H1 (cell line): ENCODE results near the gene L1TD1. TPM values are rescaled to one million over a fixed set of nuclear protein-coding genes. Genes with fewer than 3 reads are reported as not detected.
"Not testable (repeated sequence)": the region's sequence is repeated elsewhere in the genome, so short reads cannot be mapped to it uniquely, and the experiment has no call there.

Source experiments
- CTCF ChIA-PET: fragments of 300-600 bp; sonication (Branson Sonifier 250); formaldehyde crosslinking; loops from one replicate; lab custom pipeline; 2021; ENCODE audit not compliant: partially characterized antibody; lab: Charles Lee
- POLR2A ChIA-PET: fragments of 300-600 bp; sonication (Branson Sonifier 250); formaldehyde crosslinking; loops from one replicate; lab custom pipeline; 2021; ENCODE audit warnings: inconsistent platforms; ENCODE audit not compliant: partially characterized antibody; lab: Charles Lee
- DNase-seq, 2 experiments: peaks; one replicate each; pipeline versions ENCODE4 v3.0.0 to v3.0.0-alpha.2; 2010 to 2022; ENCODE audit warnings: low spot score in 2 of 2, low read depth in 1 of 2, mixed read lengths in 1 of 2
- FAIRE-seq: peaks from 2 replicates; lab custom pipeline; 2011; peaks lifted over from hg19 to GRCh38; lab: Jason Lieb, UNC
- H2AFZ ChIP-seq: 2 replicates; pipeline ENCODE4 v1.8.1; 2012; ENCODE audit warnings: low read length, inconsistent platforms
- H2AK5ac ChIP-seq: 2 replicates; pipeline ENCODE4 v1.6.1; 2013; ENCODE audit warnings: low read depth, low read length
- H2BK120ac ChIP-seq: replicated peaks from 2 replicates; pipeline ENCODE3; 2013; ENCODE audit warnings: low read depth, low read length, inconsistent platforms
- H2BK12ac ChIP-seq: 2 replicates; pipeline ENCODE4 v1.6.1; 2013; ENCODE audit warnings: low read depth, low read length
- H2BK15ac ChIP-seq: 2 replicates; pipeline ENCODE4 v1.6.1; 2013; ENCODE audit warnings: low read length
- H2BK20ac ChIP-seq: 2 replicates; pipeline ENCODE4 v1.6.1; 2013; ENCODE audit warnings: low read length
- H2BK5ac ChIP-seq: 2 replicates; pipeline ENCODE4 v1.6.1; 2013; ENCODE audit warnings: low read depth, low read length
- H3K14ac ChIP-seq: 2 replicates; pipeline ENCODE4 v1.6.1; 2013; ENCODE audit warnings: inconsistent platforms; ENCODE audit not compliant: insufficient read length
- H3K18ac ChIP-seq: 2 replicates; pipeline ENCODE4 v1.6.1; 2013; ENCODE audit warnings: low read length; ENCODE audit errors: extremely low read depth
- H3K23ac ChIP-seq: 2 replicates; pipeline ENCODE4 v1.6.1; 2013; ENCODE audit warnings: inconsistent platforms; ENCODE audit not compliant: insufficient read length
- H3K23me2 ChIP-seq: 2 replicates; pipeline ENCODE4 v1.6.1; 2013; ENCODE audit warnings: low read depth, low read length
- H3K27ac ChIP-seq: 2 replicates; pipeline ENCODE4 v1.6.1; 2011; ENCODE audit warnings: low read depth, low read length, inconsistent platforms
- H3K27me3 ChIP-seq, 4 experiments: replicated peaks in 1 of 4; 1 replicate in 1 of 4; 2 replicates in 3 of 4; pipeline versions ENCODE4 v1.6.1 to v1.8.1; 2011 to 2013; ENCODE audit warnings: low read length in 3 of 4, mild to moderate bottlenecking in 3 of 4, inconsistent platforms in 2 of 4, mixed read lengths in 2 of 4, moderate library complexity in 1 of 4; ENCODE audit not compliant: control insufficient read depth in 3 of 4, insufficient read depth in 3 of 4; ENCODE audit errors: extremely low read depth in 1 of 4
- H3K36me3 ChIP-seq, 4 experiments: 2 replicates each; pipeline versions ENCODE4 v1.6.1 to v1.8.1; 2011 to 2013; ENCODE audit warnings: mild to moderate bottlenecking in 4 of 4, low read length in 3 of 4, moderate library complexity in 2 of 4, control low read depth in 1 of 4, inconsistent platforms in 1 of 4; ENCODE audit not compliant: insufficient read depth in 4 of 4, control insufficient read depth in 2 of 4
- H3K4ac ChIP-seq: replicated peaks from 2 replicates; pipeline ENCODE3; 2013; ENCODE audit warnings: low read length, low read depth, mixed read lengths, inconsistent platforms; ENCODE audit not compliant: insufficient read length
- H3K4me1 ChIP-seq, 4 experiments: replicated peaks in 1 of 4; 1 replicate in 1 of 4; 2 replicates in 3 of 4; pipeline versions ENCODE4 v1.6.1 to v1.8.1; 2011 to 2013; ENCODE audit warnings: low read length in 3 of 4, inconsistent platforms in 2 of 4, mixed read lengths in 1 of 4; ENCODE audit not compliant: insufficient read depth in 4 of 4, control insufficient read depth in 3 of 4
- H3K4me2 ChIP-seq, 2 experiments: 2 replicates each; pipeline versions ENCODE4 v1.6.1 to v1.8.1; 2011 to 2013; ENCODE audit warnings: low read depth in 2 of 2, low read length in 2 of 2, control low read depth in 1 of 2, inconsistent platforms in 1 of 2, mild to moderate bottlenecking in 1 of 2; ENCODE audit not compliant: insufficient read depth in 1 of 2
- H3K4me3 ChIP-seq, 4 experiments: fragments of 200-600, 300-600 bp in 1 of 4; sonication (generic), shearing (Covaris generic), sonication (Bioruptor Twin) in 1 of 4; 2 replicates each; pipeline versions ENCODE4 v1.5.1 to v1.8.1; 2011 to 2016; ENCODE audit warnings: low read length in 4 of 4, low read depth in 3 of 4, control low read depth in 2 of 4, inconsistent platforms in 2 of 4, mild to moderate bottlenecking in 2 of 4, mixed read lengths in 1 of 4, moderate library complexity in 1 of 4; ENCODE audit not compliant: insufficient read depth in 2 of 4; ENCODE audit errors: extremely low read depth in 1 of 4
- H3K56ac ChIP-seq: replicated peaks from 2 replicates; pipeline ENCODE3; 2013; ENCODE audit warnings: low read depth, mild to moderate bottlenecking, mixed read lengths, low read length, inconsistent platforms; ENCODE audit not compliant: insufficient read length
- H3K79me1 ChIP-seq: 2 replicates; pipeline ENCODE4 v1.6.1; 2013; ENCODE audit warnings: low read depth, low read length, control low read depth
- H3K79me2 ChIP-seq, 2 experiments: 2 replicates each; pipeline versions ENCODE4 v1.6.1 to v1.8.1; 2012 to 2013; ENCODE audit warnings: low read length in 2 of 2, mild to moderate bottlenecking in 2 of 2, inconsistent platforms in 1 of 2; ENCODE audit not compliant: insufficient read depth in 2 of 2, control insufficient read depth in 1 of 2
- H3K9ac ChIP-seq, 4 experiments: replicated peaks in 1 of 4; 1 replicate in 1 of 4; 2 replicates in 3 of 4; pipeline versions ENCODE4 v1.6.1 to v1.8.1; 2011 to 2013; ENCODE audit warnings: low read depth in 3 of 4, low read length in 3 of 4, control low read depth in 2 of 4, mild to moderate bottlenecking in 2 of 4, moderate library complexity in 2 of 4, inconsistent platforms in 1 of 4; ENCODE audit errors: extremely low read depth in 1 of 4
- H3K9me3 ChIP-seq, 2 experiments: 2 replicates each; pipeline versions ENCODE4 v1.6.1 to v1.8.1; 2012 to 2013; ENCODE audit warnings: mild to moderate bottlenecking in 2 of 2, moderate library complexity in 2 of 2, control low read depth in 1 of 2, inconsistent platforms in 1 of 2, low read depth in 1 of 2, low read length in 1 of 2, mixed read lengths in 1 of 2; ENCODE audit not compliant: insufficient read depth in 2 of 2
- H4K20me1 ChIP-seq, 2 experiments: replicated peaks in 1 of 2; 2 replicates each; pipeline versions ENCODE3 to v1.8.1; 2011 to 2013; ENCODE audit warnings: inconsistent platforms in 2 of 2, low read length in 2 of 2, mild to moderate bottlenecking in 1 of 2; ENCODE audit not compliant: insufficient read depth in 2 of 2, control insufficient read depth in 1 of 2
- H4K5ac ChIP-seq: 2 replicates; pipeline ENCODE4 v1.6.1; 2013; ENCODE audit warnings: low read length, low read depth, mixed read lengths, inconsistent platforms; ENCODE audit not compliant: insufficient read length
- H4K8ac ChIP-seq: 2 replicates; pipeline ENCODE4 v1.8.0; 2013; ENCODE audit warnings: mild to moderate bottlenecking, moderate library complexity, low read length, inconsistent platforms; ENCODE audit not compliant: insufficient read depth; ENCODE audit errors: extremely low read depth
- H4K91ac ChIP-seq: replicated peaks from 2 replicates; pipeline ENCODE3; 2013; ENCODE audit warnings: low read length, mixed read lengths, inconsistent platforms; ENCODE audit not compliant: insufficient read length
- EGR1 ChIP-seq: IDR thresholded peaks from 2 replicates; pipeline ENCODE4 v1.6.1; 2011; ENCODE audit warnings: low read depth, low read length, borderline replicate concordance
- POLR2A ChIP-seq, 2 experiments: IDR thresholded peaks; 1 replicate in 1 of 2; 2 replicates in 1 of 2; pipeline ENCODE4 v1.6.1; 2011; ENCODE audit warnings: low read depth in 2 of 2, low read length in 2 of 2, mild to moderate bottlenecking in 2 of 2; ENCODE audit errors: control extremely low read depth in 1 of 2
- WGBS, 2 experiments: shearing (Covaris generic) in 1 of 2; methylation state at CpG; one replicate each; pipeline versions ENCODE4 v1.1.6 to v1.1.7; 2013 to 2015; ENCODE audit warnings: low lambda C conversion rate in 2 of 2, mixed read lengths in 2 of 2, inconsistent platforms in 1 of 2, low coverage in 1 of 2, missing lambda C conversion rate in 1 of 2; ENCODE audit not compliant: insufficient replicate concordance in 2 of 2, insufficient coverage in 1 of 2, insufficient read length in 1 of 2; ENCODE audit errors: extremely low coverage in 1 of 2, missing lambda C conversion rate in 1 of 2; 5-methylcytosine and 5-hydroxymethylcytosine counted together
- polyA plus RNA-seq, 7 experiments: library from polyadenylated mRNA; depleted of rRNA in 3 of 7; stranded (reverse) in 5 of 7; unstranded in 2 of 7; fragments of >200 nt in 5 of 7; fragments of 200-250 nt in 2 of 7; gene quantifications; 1 replicate in 5 of 7; 2 replicates in 1 of 7; 4 replicates in 1 of 7; pipeline versions ENCODE4 v1.2.1 to v1.2.3, GENCODE V29; 2011 to 2013; ENCODE audit warnings: missing spikeins in 2 of 7, mixed read lengths in 2 of 7
- total RNA-seq: library from RNA; stranded (reverse); fragmentation: NEBNext Ultra II Directional; extraction: Animal tissue kit (Norgen Biotek cat#: 25700); gene quantifications from 2 replicates; pipeline ENCODE4 v1.2.1, GENCODE V29; 2021

L1TD1 gene
- total and polyA plus RNA-seq, 2 of the 8 experiments (the other 6 are each of a cell fraction or from before 2014, with no cell fraction given): 35.3 to 441 TPM

DNA sequence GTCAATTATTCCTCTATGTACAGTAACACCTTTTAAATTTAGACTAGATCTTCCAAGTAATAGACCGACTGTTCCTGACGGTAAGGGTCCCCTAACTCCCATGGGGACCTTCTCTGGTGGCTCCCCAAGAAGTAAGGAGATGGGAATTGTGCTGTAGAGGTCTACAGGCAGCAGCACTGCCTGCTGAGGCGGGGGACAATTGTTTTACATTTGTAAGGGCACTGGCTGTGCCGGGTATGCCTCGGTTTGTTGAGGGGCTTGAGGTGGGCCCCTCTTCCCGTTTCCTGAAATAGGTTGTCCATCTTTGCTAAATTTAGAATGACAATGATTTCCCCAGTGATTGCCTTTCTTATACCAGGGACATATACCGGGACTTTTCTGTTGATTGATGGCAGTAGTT, 13.1 kb upstream of the L1TD1 start (continued):
- TF ChIP-seq POLR2A (IDR thresholded peaks at IDR 0.05; ENCODE audit: control extremely low read depth in 1 of 2, low read depth in 2 of 2, low read length in 2 of 2): no peak; a peak in 1 of 3 replicates
- no peak for TF ChIP-seq EGR1

- H2AK5ac ChIP-seq: peak overlapping the region; percentile 32; the same call in 1 of the 2 replicates
- not testable (repeated sequence) for H4K8ac ChIP-seq, H3K27me3 ChIP-seq, H3K79me1 ChIP-seq, H3K79me2 ChIP-seq, H4K20me1 ChIP-seq, DNase-seq, FAIRE-seq, H3K56ac ChIP-seq, H2BK15ac ChIP-seq, H3K4ac ChIP-seq, H2AFZ ChIP-seq, H2BK12ac ChIP-seq, H4K91ac ChIP-seq, H3K23me2 ChIP-seq, H3K23ac ChIP-seq, H3K9me3 ChIP-seq, H3K36me3 ChIP-seq, H3K14ac ChIP-seq
- peak overlapping the region; percentile 51; the same call in 1 of the 2 replicates for H3K27ac ChIP-seq
- ChIA-PET CTCF (interaction anchor here (0.6 to 0.8 kb wide), 2 partner anchors 17 to 1111 kb away, joined by 3 to 4 read pairs; no protein-coding TSS in a partner anchor), POLR2A (interaction anchor here (1.9 to 27.8 kb wide), 3 partner anchors 8 to 254 kb away, joined by 7 to 1232 read pairs (median 46); partner anchors contain the start of gene L1TD1)
- peak overlapping the region in 1 of 4 experiments; percentile 21; a peak in 1 of 7 replicates for H3K9ac ChIP-seq
- peaks cover 13 to 35% (median 30%) of the 10 kb centered on the region in 4 experiments for H3K4me1 ChIP-seq
- H2BK5ac ChIP-seq: peak overlapping the region; percentile 95; the same call in 1 of the 2 replicates
- peak overlapping the region; percentile 97 for H2BK120ac ChIP-seq
- 23% methylated on average over 8 of the region's 8 CpGs; no CpG with 5 or more reads in 1 of the 2 experiments for WGBS, 2 experiments
- peak overlapping the region; percentile 92 for H3K18ac ChIP-seq
- peak overlapping the region in 1 of 4 experiments; percentile 48; a peak in 4 of 8 replicates for H3K4me3 ChIP-seq
- H4K5ac ChIP-seq: peak overlapping the region; percentile 63
- peak overlapping the region; percentile 60 to 70 for H3K4me2 ChIP-seq
- 0 out of 2 replicates have a peak overlapping the region, but pooled peaks have one; percentile 92 for H2BK20ac ChIP-seq
Observed at GRCh38 chr1:62182157-62182556, 12.5 kb upstream of the L1TD1 start.
